ENCODE data around the gene SNCA.

Gene SNCA

GRCh38 chr4:89708903-89709421 lies 128.0 kb downstream of the SNCA start:
- DNase-seq (ENCODE audit: low read depth) = no peak
- no peak for TF ChIP-seq CTCF (IDR thresholded peaks at IDR 0.05; ENCODE audit: control insufficient read depth, extremely low read depth, insufficient read depth)
- no peak overlapping the region for H3K4me3 ChIP-seq (ENCODE audit: low read depth, low read length)

- DNase-seq (ENCODE audit: low read depth) = no peak
- no peak overlapping the region for H3K4me3 ChIP-seq (ENCODE audit: low read depth, low read length)
- no peak for TF ChIP-seq CTCF (IDR thresholded peaks at IDR 0.05; ENCODE audit: control insufficient read depth, extremely low read depth, insufficient read depth)
Measured at GRCh38 chr4:89707467-89707866, 129.5 kb downstream of the SNCA start.

- no peak for DNase-seq (ENCODE audit: low read depth)
- no peak overlapping the region for H3K4me3 ChIP-seq (ENCODE audit: low read depth, low read length)
- TF ChIP-seq CTCF (IDR thresholded peaks at IDR 0.05; ENCODE audit: control insufficient read depth, extremely low read depth, insufficient read depth) = no peak
Measured at GRCh38 chr4:89704651-89705395, 132.1 kb downstream of the SNCA start.

GRCh38 chr4:89703829-89704590 lies 133.0 kb downstream of the SNCA start:
- DNase-seq (ENCODE audit: low read depth) = no peak
- H3K4me3 ChIP-seq (ENCODE audit: low read depth, low read length) = no peak overlapping the region
- no peak for TF ChIP-seq CTCF (IDR thresholded peaks at IDR 0.05; ENCODE audit: control insufficient read depth, extremely low read depth, insufficient read depth)

GRCh38 chr4:89700766-89701423 lies 136.1 kb downstream of the SNCA start:
- DNase-seq (ENCODE audit: low read depth) = no peak
- TF ChIP-seq CTCF (IDR thresholded peaks at IDR 0.05; ENCODE audit: control insufficient read depth, extremely low read depth, insufficient read depth) = no peak

GRCh38 chr4:89685690-89686089 lies 151.3 kb downstream of the SNCA start:
- H3K4me3 ChIP-seq (ENCODE audit: low read depth, low read length) = no peak overlapping the region
- no peak for TF ChIP-seq CTCF (IDR thresholded peaks at IDR 0.05; ENCODE audit: control insufficient read depth, extremely low read depth, insufficient read depth)
- no peak for DNase-seq (ENCODE audit: low read depth)

More at GRCh38 chr4:89700766-89701423, 136.1 kb downstream of the SNCA start:
- no peak overlapping the region for H3K4me3 ChIP-seq (ENCODE audit: low read depth, low read length)
